A673 (cell line): ENCODE measurements around the gene NRXN3.

Experiments
- EZH2 ChIP-seq: fragments of 200-600 bp; sonication (generic); IDR thresholded peaks from 2 replicates; pipeline ENCODE4 v1.6.1; 2017; ENCODE audit warnings: borderline replicate concordance, low read depth, mild to moderate bottlenecking, mixed read lengths, antibody characterized with exemption, low read length; ENCODE audit not compliant: poor library complexity, severe bottlenecking
- TF ChIP-seq, protein P1 (sequence below): fragments of 300-800, 200-600 bp; sonication (generic); conservative IDR thresholded peaks from 2 replicates; pipeline ENCODE4 v1.5.1; 2017; ENCODE audit warnings: low read depth, mild to moderate bottlenecking, antibody characterized with exemption, low read length, moderate library complexity, mixed read lengths

DNA sequence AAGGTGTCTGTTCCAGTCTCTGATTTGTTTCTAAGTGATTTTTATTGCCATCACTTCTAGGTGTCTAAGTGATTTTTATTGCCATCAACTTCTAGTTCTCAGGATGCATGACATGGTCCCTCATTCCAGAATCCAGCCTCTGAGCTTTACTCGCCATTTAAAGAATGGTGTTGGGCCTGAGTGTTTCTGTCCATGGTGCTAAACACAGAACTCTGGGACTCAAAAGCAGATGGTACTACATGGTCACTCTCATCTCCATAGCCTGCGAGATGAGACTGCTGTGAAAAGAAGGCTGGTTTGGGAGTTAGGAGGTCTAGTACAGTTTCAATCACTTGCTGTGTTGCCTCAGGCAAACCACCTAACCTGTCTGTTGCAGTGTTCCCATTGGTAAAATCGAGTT is 276.6 kb downstream of the NRXN3 start:
- TF ChIP-seq, protein P1, sequence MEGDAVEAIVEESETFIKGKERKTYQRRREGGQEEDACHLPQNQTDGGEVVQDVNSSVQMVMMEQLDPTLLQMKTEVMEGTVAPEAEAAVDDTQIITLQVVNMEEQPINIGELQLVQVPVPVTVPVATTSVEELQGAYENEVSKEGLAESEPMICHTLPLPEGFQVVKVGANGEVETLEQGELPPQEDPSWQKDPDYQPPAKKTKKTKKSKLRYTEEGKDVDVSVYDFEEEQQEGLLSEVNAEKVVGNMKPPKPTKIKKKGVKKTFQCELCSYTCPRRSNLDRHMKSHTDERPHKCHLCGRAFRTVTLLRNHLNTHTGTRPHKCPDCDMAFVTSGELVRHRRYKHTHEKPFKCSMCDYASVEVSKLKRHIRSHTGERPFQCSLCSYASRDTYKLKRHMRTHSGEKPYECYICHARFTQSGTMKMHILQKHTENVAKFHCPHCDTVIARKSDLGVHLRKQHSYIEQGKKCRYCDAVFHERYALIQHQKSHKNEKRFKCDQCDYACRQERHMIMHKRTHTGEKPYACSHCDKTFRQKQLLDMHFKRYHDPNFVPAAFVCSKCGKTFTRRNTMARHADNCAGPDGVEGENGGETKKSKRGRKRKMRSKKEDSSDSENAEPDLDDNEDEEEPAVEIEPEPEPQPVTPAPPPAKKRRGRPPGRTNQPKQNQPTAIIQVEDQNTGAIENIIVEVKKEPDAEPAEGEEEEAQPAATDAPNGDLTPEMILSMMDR: no peak
- no peak for TF ChIP-seq EZH2
